Keratinocyte (primary cell): ENCODE measurements around the gene MDGA2.

Source experiments
- CTCF ChIP-seq, 3 experiments: IDR thresholded peaks in 1 of 3; conservative IDR thresholded peaks in 1 of 3; optimal IDR thresholded peaks in 1 of 3; 2 replicates in 2 of 3; 3 replicates in 1 of 3; pipeline versions ENCODE3 to v1.5.1; 2011; ENCODE audit warnings: low read length in 3 of 3, mild to moderate bottlenecking in 3 of 3, moderate library complexity in 2 of 3, control low read depth in 1 of 3, inconsistent platforms in 1 of 3; ENCODE audit not compliant: insufficient read depth in 2 of 3; ENCODE audit errors: extremely low read depth in 1 of 3
- EZH2 ChIP-seq: IDR thresholded peaks from one replicate; pipeline ENCODE4 v1.6.1; 2012; ENCODE audit warnings: inconsistent platforms, mild to moderate bottlenecking, low read length, moderate library complexity

- TF ChIP-seq CTCF (optimal IDR thresholded peaks at IDR 0.05 in 1 of 3, IDR thresholded peaks at IDR 0.05 in 1 of 3, conservative IDR thresholded peaks at IDR 0.05 in 1 of 3; ENCODE audit: extremely low read depth in 1 of 3, insufficient read depth in 2 of 3, low read length in 3 of 3) = no peak
- no peak for TF ChIP-seq EZH2
These were observed 615.4 kb downstream of the MDGA2 start for GRCh38 chr14:47060050-47060449.
